HG03558 (cell line): ENCODE measurements around the gene TOGARAM2.
"Not testable (repeated sequence)": the region's sequence is repeated elsewhere in the genome, so short reads cannot be mapped to it uniquely, and the experiment has no call there.

Experiments
- ATAC-seq: cut with Tn5 transposase; IDR thresholded peaks from one replicate; pipeline ENCODE4 v1.9.1; 2021; ENCODE audit warnings: moderate number of reproducible peaks; ENCODE audit not compliant: unreplicated experiment; ENCODE audit errors: extremely low read depth

Gene TOGARAM2

DNA sequence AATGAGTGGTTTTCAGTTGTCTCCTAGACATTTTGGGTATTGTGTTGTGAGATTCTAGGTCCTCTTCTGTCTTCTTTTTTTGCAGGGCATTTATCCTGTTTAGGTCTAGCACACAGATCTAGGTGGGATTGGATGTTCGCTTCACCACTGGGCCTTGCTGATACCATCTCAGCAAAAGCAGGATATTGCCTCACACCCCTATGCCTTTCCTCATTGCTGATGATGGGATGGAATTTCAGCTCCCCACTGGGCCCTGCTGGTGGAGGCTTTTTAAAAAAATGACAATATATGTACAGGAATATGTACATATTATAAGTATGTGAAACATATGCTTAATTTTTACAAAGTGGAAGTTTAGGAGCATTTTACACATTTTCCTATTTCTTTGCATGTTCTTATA is 5.4 kb upstream of the TOGARAM2 start:
- ATAC-seq, result no peak

DNA sequence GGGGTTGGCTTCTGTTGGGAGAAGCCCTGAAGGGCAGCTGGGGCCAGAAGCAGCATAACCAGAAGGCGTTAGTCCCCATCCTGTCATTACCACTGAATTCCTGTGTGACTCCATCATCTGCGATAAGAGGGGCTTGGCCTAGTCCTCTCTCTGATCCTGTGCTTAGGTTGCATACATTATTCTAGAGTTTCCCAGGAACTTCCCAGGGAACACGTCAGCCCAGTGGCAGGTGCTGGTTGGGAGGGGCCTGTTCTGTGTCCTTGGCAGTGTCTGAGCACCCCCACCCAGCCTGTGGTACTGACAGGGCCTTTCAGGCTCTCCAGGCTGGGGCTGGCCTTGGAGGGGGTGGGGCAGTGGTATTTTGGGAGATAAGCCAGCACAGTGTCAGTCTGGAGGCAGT is 4.5 kb upstream of the TOGARAM2 start:
- no peak for ATAC-seq

GRCh38 chr2:28977176-28977875 is 3.8 kb upstream of the TOGARAM2 start:
- ATAC-seq, result no peak

DNA sequence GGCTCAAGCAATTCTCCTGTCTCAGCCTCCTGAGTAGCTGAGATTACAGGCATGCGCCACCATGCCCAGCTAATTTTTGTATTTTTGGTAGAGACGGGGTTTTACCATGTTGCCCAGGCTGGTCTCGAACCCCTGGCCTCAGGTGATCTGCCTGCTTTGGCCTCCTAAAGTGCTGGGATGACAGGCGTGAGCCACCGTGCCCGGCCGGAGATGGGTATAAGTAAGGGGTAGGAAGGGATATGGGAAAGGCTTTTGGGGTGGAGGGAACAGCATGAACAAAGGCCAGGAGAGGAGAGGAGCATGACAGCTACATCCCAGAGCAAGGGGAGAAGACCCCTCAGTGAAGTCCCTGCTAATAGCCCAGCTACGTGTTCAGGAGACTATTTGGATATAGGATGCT is 3.1 kb upstream of the TOGARAM2 start:
- ATAC-seq, result not testable (repeated sequence)

DNA sequence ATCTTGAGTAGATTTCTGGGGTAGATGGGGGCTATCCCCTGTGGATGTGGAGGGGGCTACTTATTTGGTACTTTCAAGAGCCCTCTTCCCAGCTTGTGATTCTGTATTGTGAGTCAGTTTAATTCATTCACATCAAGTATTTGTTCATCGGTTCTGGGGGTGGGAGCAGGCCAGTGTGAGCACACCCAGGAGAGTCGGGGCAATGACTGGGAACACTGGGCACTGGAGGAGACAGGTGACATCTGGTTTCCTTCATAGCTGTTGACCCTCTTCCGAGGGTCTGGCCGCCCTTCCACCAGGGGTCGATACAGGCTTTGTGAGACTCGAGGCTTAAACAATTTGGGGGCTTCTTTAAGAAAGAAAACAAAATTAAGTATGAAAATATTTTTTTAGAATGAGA is 2.5 kb upstream of the TOGARAM2 start:
- no peak for ATAC-seq

DNA sequence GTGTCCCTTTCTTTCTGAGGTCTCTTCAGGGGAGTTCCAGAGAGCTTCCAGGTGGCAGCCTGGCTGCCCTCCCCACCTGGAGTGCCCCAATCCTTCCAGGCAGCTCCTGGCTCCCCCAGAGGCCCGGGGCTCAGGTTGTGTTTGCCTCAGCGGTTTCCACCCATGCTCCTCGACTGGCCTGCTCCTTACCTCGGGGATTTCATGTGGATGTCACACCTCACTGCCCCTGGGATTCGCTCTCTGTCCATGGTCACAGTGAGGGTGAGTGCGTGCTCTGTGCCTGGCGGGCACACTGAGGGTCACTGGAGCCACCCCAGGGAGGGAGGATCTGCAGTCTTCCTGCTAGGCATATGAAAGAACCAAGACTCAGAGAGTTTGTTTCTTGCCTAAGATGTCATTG is 2.1 kb upstream of the TOGARAM2 start:
- no peak for ATAC-seq

- no peak for ATAC-seq
These were observed 1.3 kb upstream of the TOGARAM2 start for GRCh38 chr2:28979576-28980366.

GRCh38 chr2:28980368-28981015 is 606 bp upstream of the TOGARAM2 start:
- no peak for ATAC-seq

DNA sequence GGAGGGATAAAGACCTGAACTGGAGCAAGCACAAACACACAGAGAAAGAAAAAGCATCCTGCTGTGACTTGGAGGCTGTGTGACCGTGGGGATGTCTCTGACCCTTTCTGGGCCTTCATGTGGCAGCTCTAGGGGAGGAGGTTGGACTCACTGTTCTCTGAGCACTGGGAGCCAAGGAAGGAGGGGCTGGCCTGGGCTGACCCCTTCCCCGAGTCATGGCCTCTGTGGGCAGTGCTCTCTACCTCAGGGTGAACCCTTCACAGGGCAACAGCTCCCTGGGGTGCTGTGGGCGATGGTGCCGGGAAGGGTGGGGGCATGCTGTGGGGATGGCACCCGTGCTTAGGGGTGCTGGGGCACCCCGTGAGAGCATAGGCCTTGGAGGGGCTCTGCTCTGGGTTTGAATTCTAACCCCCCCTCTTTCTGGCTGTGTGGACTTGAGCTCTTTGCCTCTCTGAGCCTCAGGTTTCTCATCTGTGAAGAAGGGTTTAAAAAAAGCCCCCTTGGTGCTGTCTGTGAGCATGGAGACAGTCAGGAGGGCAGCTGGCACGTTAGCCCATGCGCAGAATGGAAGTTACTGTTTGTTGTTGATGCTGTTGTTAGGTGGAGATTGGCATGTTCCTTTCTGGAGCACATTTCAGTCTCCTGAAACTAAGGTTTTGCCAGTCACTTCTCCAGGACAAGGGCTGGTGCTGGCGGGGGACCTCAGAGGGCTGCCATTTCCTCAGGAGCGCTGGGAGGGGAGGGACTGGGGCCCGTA is 700 bp downstream of the TOGARAM2 start:
- ATAC-seq, result no peak

- ATAC-seq, result no peak
These were observed 1.4 kb downstream of the TOGARAM2 start for GRCh38 chr2:28982381-28982950.

GRCh38 chr2:28986429-28986828 is 5.3 kb downstream of the TOGARAM2 start:
- ATAC-seq, result no peak

GRCh38 chr2:28989973-28990372 is 8.9 kb downstream of the TOGARAM2 start:
- no peak for ATAC-seq

- ATAC-seq, result no peak
These were observed 9.3 kb downstream of the TOGARAM2 start for GRCh38 chr2:28990445-28990844.

DNA sequence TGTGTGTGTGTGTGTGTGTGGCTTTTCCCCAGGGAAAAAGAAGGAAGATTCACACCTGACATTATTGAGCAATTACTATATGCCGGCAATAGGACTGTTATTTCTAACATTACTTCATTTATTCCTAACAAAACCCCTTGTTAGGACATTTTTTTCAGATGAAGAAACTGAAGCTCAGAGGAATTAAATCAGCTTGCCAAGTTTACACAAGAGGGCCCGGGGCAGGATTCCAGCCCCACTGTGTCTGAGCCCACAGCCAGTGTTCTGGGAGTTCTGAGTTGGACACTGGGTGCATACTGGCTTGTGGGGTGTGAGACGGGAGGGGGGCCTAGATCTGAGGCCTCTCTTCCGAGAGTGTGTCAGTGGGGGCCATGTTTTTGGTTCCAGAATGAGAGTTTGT is 9.9 kb downstream of the TOGARAM2 start:
- no peak for ATAC-seq

DNA sequence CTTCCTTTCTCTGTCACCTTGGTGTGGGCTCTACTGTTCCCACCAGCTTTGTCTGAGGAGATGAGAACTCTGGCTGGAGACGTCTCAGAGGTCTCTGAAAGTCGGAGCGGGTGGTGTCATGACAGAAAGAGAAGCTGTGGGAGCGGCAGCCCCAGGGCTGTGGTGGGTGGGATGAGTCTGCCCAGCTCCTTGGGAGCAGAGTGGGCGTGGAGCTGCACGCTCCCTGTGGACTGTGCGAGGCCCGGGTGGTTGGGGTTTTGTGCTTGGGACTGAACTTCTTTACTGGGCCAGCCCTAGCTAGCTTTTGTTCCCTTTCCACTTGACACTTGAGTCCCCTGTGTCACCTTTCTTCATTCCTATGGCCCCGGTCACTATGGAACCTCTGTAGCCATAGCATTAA is 10.4 kb downstream of the TOGARAM2 start:
- ATAC-seq, result no peak

DNA sequence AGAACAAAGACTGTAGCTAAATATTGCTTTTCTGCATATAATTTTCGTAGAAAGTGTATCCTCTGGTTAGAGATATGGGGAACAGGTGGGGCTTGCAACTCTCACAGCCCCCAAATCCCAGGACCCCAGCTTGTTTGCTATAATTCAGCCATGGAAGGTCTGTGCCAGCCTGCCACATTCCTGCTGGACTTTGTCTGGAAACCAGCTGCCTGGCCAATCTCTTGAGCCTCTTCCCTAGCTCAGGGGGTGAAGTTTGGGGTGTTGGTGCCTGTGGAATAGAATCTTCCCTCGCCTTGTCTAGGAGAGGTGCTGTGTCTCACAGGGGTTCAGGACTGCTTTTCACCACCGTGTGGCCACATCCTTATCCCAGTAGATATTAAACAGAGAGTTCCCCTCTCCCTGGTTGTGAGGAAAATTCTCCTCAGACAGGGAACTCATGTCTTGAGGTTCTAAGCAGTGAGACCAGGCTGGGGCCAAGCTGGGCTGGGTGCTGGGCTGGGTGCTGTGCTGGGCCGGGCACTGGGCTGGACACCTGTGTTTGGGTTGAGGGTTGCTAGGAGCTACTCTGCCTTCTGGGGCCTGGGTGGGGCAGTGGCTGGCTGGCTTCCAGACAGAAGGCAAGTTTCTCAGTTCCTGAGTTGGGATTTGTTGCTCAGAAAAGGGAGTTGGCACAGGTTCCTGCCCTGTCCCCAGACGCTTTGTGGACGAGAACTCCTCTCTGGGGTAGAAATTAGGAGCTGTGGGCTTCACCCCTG is 12.3 kb downstream of the TOGARAM2 start:
- ATAC-seq, result no peak

- ATAC-seq, result no peak
These were observed 13.0 kb downstream of the TOGARAM2 start for GRCh38 chr2:28994074-28994473.

- no peak for ATAC-seq
These were observed 13.6 kb downstream of the TOGARAM2 start for GRCh38 chr2:28994679-28995078.
